K562 (cell line): Measurements from ENCODE around the gene USP1. TPM values are rescaled to one million over a fixed set of nuclear protein-coding genes. Genes with fewer than 3 reads are reported as not detected.

Source experiments
- ATAC-seq: fragments of 200-7000 bp; cut with Tn5 transposase; 3 replicates; pipeline ENCODE4 v1.9.1; 2020; ENCODE audit warnings: moderate library complexity
- BruUV-seq: library from RNA; stranded (reverse); fragments of 400-500 nt; replicated peaks from 2 replicates; lab custom pipeline; 2021; lab: Mats Ljungman, UMichigan
- CTCF ChIA-PET: fragments of 300-600 bp; formaldehyde crosslinking; extraction: SDS; loops from one replicate; lab custom pipeline; 2021; ENCODE audit warnings: low intra/inter-chr PET ratio; lab: Yijun Ruan, JAX
- POLR2A ChIA-PET: fragments of 300-600, 350-650 bp; sonication (Branson Sonifier 250); formaldehyde crosslinking; extraction: SDS; loops from one replicate; lab custom pipeline; 2021; ENCODE audit warnings: antibody characterized with exemption, inconsistent platforms; lab: Yijun Ruan, JAX
- DNase-seq, 4 experiments: peaks; one replicate each; pipeline versions ENCODE4 v3.0.0 to v3.0.0-alpha.2; 2011 to 2018; ENCODE audit warnings: low spot score in 3 of 4, mixed read lengths in 3 of 4; ENCODE audit errors: extremely low read depth in 1 of 4
- FAIRE-seq: peaks from 2 replicates; lab custom pipeline; 2011; peaks lifted over from hg19 to GRCh38; lab: Jason Lieb, UNC
- H2AFZ ChIP-seq: 2 replicates; pipeline ENCODE4 v1.6.0; 2011; ENCODE audit warnings: low read depth, low read length, control low read depth, inconsistent platforms
- H3K27ac ChIP-seq: fragments of 200-600 bp; 3 replicates; pipeline ENCODE4 v1.8.0; 2011; ENCODE audit warnings: low read depth, mild to moderate bottlenecking, control low read depth, inconsistent platforms, low read length, moderate library complexity, mixed read lengths; ENCODE audit errors: extremely low read depth
- H3K27me3 ChIP-seq, 2 experiments: fragments of 300-600 bp in 1 of 2; 2 replicates in 1 of 2; 3 replicates in 1 of 2; pipeline versions ENCODE4 v1.6.0 to v1.8.0; 2011; ENCODE audit warnings: inconsistent platforms in 2 of 2, low read length in 2 of 2, mild to moderate bottlenecking in 1 of 2, mixed read lengths in 1 of 2, moderate library complexity in 1 of 2; ENCODE audit not compliant: control insufficient read depth in 2 of 2, insufficient read depth in 2 of 2
- H3K36me3 ChIP-seq: fragments of 300-600 bp; 3 replicates; pipeline ENCODE4 v1.8.0; 2011; ENCODE audit warnings: mild to moderate bottlenecking, low read length, inconsistent platforms; ENCODE audit not compliant: control insufficient read depth, insufficient read depth
- H3K4me1 ChIP-seq, 2 experiments: fragments of 200-600 bp in 1 of 2; replicated peaks in 1 of 2; 2 replicates in 1 of 2; 3 replicates in 1 of 2; pipeline versions ENCODE4 v1.5.1 to v1.8.0; 2011; ENCODE audit warnings: inconsistent platforms in 2 of 2, low read length in 2 of 2, mild to moderate bottlenecking in 1 of 2, mixed read lengths in 1 of 2, moderate library complexity in 1 of 2; ENCODE audit not compliant: control insufficient read depth in 2 of 2, insufficient read depth in 2 of 2
- H3K4me2 ChIP-seq: 2 replicates; pipeline ENCODE4 v1.6.1; 2011; ENCODE audit warnings: low read length, control low read depth, inconsistent platforms, mixed read lengths; ENCODE audit not compliant: insufficient read depth
- H3K4me3 ChIP-seq: fragments of 200-600 bp; sonication (generic), shearing (Covaris generic); 2 replicates; pipeline ENCODE4 v1.5.1; 2016; ENCODE audit warnings: control low read depth, inconsistent platforms
- H3K79me2 ChIP-seq: fragments of 200-600 bp; 3 replicates; pipeline ENCODE4 v1.8.0; 2011; ENCODE audit warnings: low read length, inconsistent platforms; ENCODE audit not compliant: control insufficient read depth, insufficient read depth
- H3K9ac ChIP-seq, 2 experiments: 2 replicates each; pipeline versions ENCODE4 v1.6.0 to v1.6.1; 2011; ENCODE audit warnings: low read depth in 2 of 2, low read length in 2 of 2, control low read depth in 1 of 2, inconsistent platforms in 1 of 2, mild to moderate bottlenecking in 1 of 2, mixed read lengths in 1 of 2; ENCODE audit not compliant: insufficient read depth in 1 of 2
- H3K9me1 ChIP-seq: one replicate; pipeline ENCODE4 v1.6.0; 2011; ENCODE audit warnings: inconsistent platforms, mild to moderate bottlenecking, low read length, moderate library complexity; ENCODE audit not compliant: control insufficient read depth, insufficient read depth
- H3K9me3 ChIP-seq: replicated peaks from 2 replicates; pipeline ENCODE4 v1.5.1; 2011; ENCODE audit warnings: low read depth, low read length, inconsistent platforms; ENCODE audit not compliant: control insufficient read depth, insufficient read depth
- H4K20me1 ChIP-seq: replicated peaks from 2 replicates; pipeline ENCODE4 v1.6.1; 2011; ENCODE audit warnings: low read length, inconsistent platforms, mixed read lengths; ENCODE audit not compliant: control insufficient read depth, insufficient read depth
- AFF4 ChIP-seq: sonication (generic); formaldehyde crosslinking; IDR thresholded peaks from 2 replicates; pipeline ENCODE4 v1.8.0; 2023; ENCODE audit warnings: mild to moderate bottlenecking, missing genetic modification reagents
- CREBBP ChIP-seq: IDR thresholded peaks from one replicate; pipeline ENCODE4 v1.6.1; 2012; ENCODE audit warnings: low read depth, mild to moderate bottlenecking, control low read depth, inconsistent platforms, low read length
- DNMT1 ChIP-seq: fragments of 450-650 bp; IDR thresholded peaks from 2 replicates; pipeline ENCODE4 v1.6.1; 2016; ENCODE audit warnings: antibody characterized with exemption, mild to moderate bottlenecking
- E2F4 ChIP-seq: sonication (generic); formaldehyde crosslinking; IDR thresholded peaks from 2 replicates; pipeline ENCODE4 v1.8.0; 2022; ENCODE audit warnings: mild to moderate bottlenecking, low read depth, missing genetic modification reagents
- GABPB2 ChIP-seq: fragments of 250-450 bp; sonication (Bioruptor Pico); conservative IDR thresholded peaks from 2 replicates; pipeline ENCODE4 v1.5.1; 2021; ENCODE audit warnings: mild to moderate bottlenecking
- GATAD2B ChIP-seq: fragments of 450-650 bp; IDR thresholded peaks from 2 replicates; pipeline ENCODE4 v1.6.1; 2017; ENCODE audit warnings: mild to moderate bottlenecking, borderline replicate concordance
- HMG20A ChIP-seq: fragments of 450-650 bp; formaldehyde crosslinking; conservative IDR thresholded peaks from 2 replicates; pipeline ENCODE4 v1.4.0; 2020; ENCODE audit warnings: mild to moderate bottlenecking, mixed read lengths
- KDM2B ChIP-seq: fragments of 250-450 bp; sonication (Bioruptor Pico); IDR thresholded peaks from 2 replicates; pipeline ENCODE4 v1.8.0; 2021; ENCODE audit warnings: mild to moderate bottlenecking, moderate library complexity
- MAFF ChIP-seq: IDR thresholded peaks from 2 replicates; pipeline ENCODE4 v1.6.1; 2012; ENCODE audit warnings: low read length, improper control_type of control experiment
- NONO ChIP-seq, 2 experiments: fragments of 200-400 bp in 1 of 2; fragments of 450-650 bp in 1 of 2; formaldehyde crosslinking in 1 of 2; IDR thresholded peaks; 2 replicates each; pipeline ENCODE4 v1.6.1; 2017; ENCODE audit warnings: low read depth in 2 of 2, mild to moderate bottlenecking in 2 of 2, moderate library complexity in 2 of 2, low read length in 1 of 2
- POLR2B ChIP-seq: fragments of 450-650 bp; IDR thresholded peaks from 2 replicates; pipeline ENCODE4 v1.6.1; 2018; ENCODE audit warnings: low read depth; ENCODE audit not compliant: partially characterized antibody
- PPARD ChIP-seq: fragments of 250-450 bp; sonication (Bioruptor Pico); IDR thresholded peaks from 2 replicates; pipeline ENCODE4 v1.8.0; 2022; ENCODE audit warnings: inconsistent platforms, mild to moderate bottlenecking, moderate library complexity
- RBFOX2 ChIP-seq: fragments of 200-400 bp; formaldehyde crosslinking; IDR thresholded peaks from 2 replicates; pipeline ENCODE4 v1.6.1; 2017; ENCODE audit warnings: low read depth, mild to moderate bottlenecking, low read length, moderate library complexity
- RFX5 ChIP-seq: IDR thresholded peaks from 2 replicates; pipeline ENCODE4 v1.6.1; 2011; ENCODE audit warnings: low read depth, mild to moderate bottlenecking, improper control_type of control experiment, low read length
- TFAM ChIP-seq: fragments of 250-450 bp; sonication (Bioruptor Pico); conservative IDR thresholded peaks from 2 replicates; pipeline ENCODE4 v1.5.0; 2021; ENCODE audit warnings: mild to moderate bottlenecking, moderate library complexity
- ZKSCAN1 ChIP-seq: fragments of 150-350 bp; IDR thresholded peaks from 2 replicates; pipeline ENCODE4 v1.6.1; 2016; ENCODE audit warnings: low read depth, low read length
- ZNF133 ChIP-seq: fragments of 250-450 bp; sonication (Bioruptor Pico); IDR thresholded peaks from 2 replicates; pipeline ENCODE4 v1.4.0; 2020; ENCODE audit warnings: mild to moderate bottlenecking
- ZNF408 ChIP-seq: fragments of 250-450 bp; sonication (Bioruptor Pico); IDR thresholded peaks from 2 replicates; pipeline ENCODE4 v1.4.0; 2020; ENCODE audit warnings: low read depth, mild to moderate bottlenecking, moderate library complexity
- WGBS: fragments of 100-300 bp; shearing (Covaris generic); methylation state at CpG from one replicate; pipeline ENCODE4 v1.1.6; 2016; ENCODE audit warnings: low coverage, mixed read lengths; ENCODE audit not compliant: insufficient coverage; ENCODE audit errors: missing lambda C conversion rate; 5-methylcytosine and 5-hydroxymethylcytosine counted together
- in situ Hi-C: fragments of 300-500 bp; cut with MboI; formaldehyde crosslinking; loops from 4 replicates; pipeline ENCODE4 v1.15.0; 2018; ENCODE audit warnings: inconsistent platforms, mixed read lengths
- intact Hi-C: fragments of 100-400 bp; cut with micrococcal nuclease; formaldehyde crosslinking; loops from 2 replicates; pipeline ENCODE4 v1.14.2; 2022
- polyA plus RNA-seq, 8 experiments: library from polyadenylated mRNA; depleted of rRNA in 4 of 8; stranded (reverse) in 5 of 8; unstranded in 3 of 8; fragments of >200 nt; fragmentation: Nextera tagmentation in 2 of 8; fragmentation: Illumina TruSeq in 1 of 8; extraction: Ambion mirVana in 2 of 8; extraction: Trizol in 1 of 8; gene quantifications; 2 replicates each; pipeline versions ENCODE4 v1.2.1 to v1.2.3, GENCODE V29; 2011 to 2014; ENCODE audit warnings: inconsistent platforms in 1 of 8, missing spikeins in 1 of 8
- total RNA-seq, 7 experiments: library from RNA; depleted of rRNA in 6 of 7; stranded (reverse); fragments of >200 nt in 6 of 7; fragmentation: Illumina TruSeq in 2 of 7; extraction: Trizol in 2 of 7; gene quantifications; 2 replicates each; pipeline versions ENCODE4 v1.2.1 to v1.2.3, GENCODE V29; 2011 to 2021; ENCODE audit warnings: low replicate concordance in 1 of 7
- TF ChIP-seq, protein P1 (sequence below): fragments of 250-450 bp; sonication (Bioruptor Pico); IDR thresholded peaks from 2 replicates; pipeline ENCODE4 v1.6.1; 2021; ENCODE audit warnings: mild to moderate bottlenecking
- TF ChIP-seq, protein P2 (sequence below): fragments of 250-450 bp; sonication (Bioruptor Pico); IDR thresholded peaks from 2 replicates; pipeline ENCODE4 v1.8.0; 2021; ENCODE audit warnings: moderate library complexity, mild to moderate bottlenecking, inconsistent platforms

USP1 gene
- total and polyA plus RNA-seq, 9 of the 15 experiments (the other 6 are each of a cell fraction or from before 2014, with no cell fraction given): 27.3 to 87.9 (median 51.7) TPM

DNA sequence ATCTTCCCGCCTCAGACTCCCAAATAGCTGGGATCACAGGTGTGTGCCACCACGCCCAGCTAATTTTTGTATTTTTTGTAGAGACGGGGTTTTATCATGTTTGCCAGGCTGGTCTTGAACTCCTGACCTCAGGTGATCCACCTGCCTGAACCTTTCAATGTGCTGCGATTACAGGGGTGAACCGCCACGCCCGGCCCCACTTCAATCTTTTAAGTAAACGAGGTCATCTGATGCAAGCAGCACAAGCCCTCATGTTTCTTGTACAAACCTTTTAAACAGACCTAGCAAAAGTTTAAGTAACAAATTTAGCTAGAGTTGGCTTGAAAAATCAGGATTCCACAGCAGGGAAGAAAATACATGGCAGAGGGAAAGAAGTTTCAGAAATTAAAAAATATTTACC is 21.2 kb upstream of the USP1 start:
- intact Hi-C loops: no loop called here
- TF ChIP-seq TFAM (no peak), NONO (IDR thresholded peaks at IDR 0.05; ENCODE audit: low read depth in 2 of 2, low read length in 1 of 2) (no peak), PPARD (CRISPR knock-in tag) (no peak), ZNF133 (no peak), DNMT1 (no peak), ZKSCAN1 (no peak), E2F4 (CRISPR knock-in tag) (no peak), MAFF (no peak), ZNF408 (no peak), POLR2B (no peak), RFX5 (no peak), KDM2B (CRISPR knock-in tag) (no peak), HMG20A (CRISPR knock-in tag) (no peak), CREBBP (no peak), AFF4 (CRISPR knock-in tag) (no peak), GABPB2 (CRISPR knock-in tag) (no peak), GATAD2B (no peak), RBFOX2 (no peak)
- TF ChIP-seq, protein P1, sequence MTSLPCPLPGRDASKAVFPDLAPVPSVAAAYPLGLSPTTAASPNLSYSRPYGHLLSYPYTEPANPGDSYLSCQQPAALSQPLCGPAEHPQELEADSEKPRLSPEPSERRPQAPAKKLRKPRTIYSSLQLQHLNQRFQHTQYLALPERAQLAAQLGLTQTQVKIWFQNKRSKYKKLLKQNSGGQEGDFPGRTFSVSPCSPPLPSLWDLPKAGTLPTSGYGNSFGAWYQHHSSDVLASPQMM (CRISPR knock-in tag): no peak
- TF ChIP-seq, protein P2, sequence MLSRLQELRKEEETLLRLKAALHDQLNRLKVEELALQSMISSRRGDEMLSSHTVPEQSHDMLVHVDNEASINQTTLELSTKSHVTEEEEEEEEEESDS (CRISPR knock-in tag): no peak

More for the DNA sequence above, 21.2 kb upstream of the USP1 start:
- ChIA-PET CTCF (no interaction called here), POLR2A (interaction anchor here (1.4 to 1.6 kb wide), 2 partner anchors 9 to 20 kb away, joined by 3 read pairs; no protein-coding TSS in a partner anchor)
- Histone ChIP-seq H3K79me2 (no peaks in the 10 kb centered on the region), H4K20me1 (no peaks in the 10 kb centered on the region), H3K36me3 (no peaks in the 10 kb centered on the region), H3K9ac (no peak overlapping the region), H3K4me1 (no peaks in the 10 kb centered on the region), H3K27ac (no peak overlapping the region), H2AFZ (no peak overlapping the region), H3K4me3 (no peak overlapping the region), H3K4me2 (no peak overlapping the region), H3K27me3 (peaks cover 14 to 23% of the 10 kb centered on the region in 2 experiments), H3K9me3 (no peaks in the 10 kb centered on the region), H3K9me1 (no peaks in the 10 kb centered on the region)
- no peak for DNase-seq
- no peak for FAIRE-seq
- in situ Hi-C loops: no loop called here
- no peak for ATAC-seq
- 4% methylated on average over 8 of the region's 8 CpGs for WGBS
- no TSS peak for BruUV-seq
